GM23338 (cell line): ENCODE results near the gene XYLT1. TPM values are rescaled to one million over a fixed set of nuclear protein-coding genes. Genes with fewer than 3 reads are reported as not detected.
"Not testable (repeated sequence)": the region's sequence is repeated elsewhere in the genome, so short reads cannot be mapped to it uniquely, and the experiment has no call there.

Experiments
- ATAC-seq: fragments of 200-7000 bp; cut with Tn5 transposase; 3 replicates; pipeline ENCODE4 v1.9.1; 2020
- DNase-seq: peaks from one replicate; pipeline ENCODE4 v3.0.0-alpha.2; 2015; ENCODE audit warnings: low spot score
- H2AFZ ChIP-seq: fragments of 200-600 bp; sonication (generic); 2 replicates; pipeline ENCODE4 v1.8.0; 2016; ENCODE audit warnings: antibody characterized with exemption, mild to moderate bottlenecking, moderate library complexity
- H3F3A ChIP-seq: fragments of 200-600 bp; sonication (generic); replicated peaks from 2 replicates; pipeline ENCODE4 v1.8.0; 2017; ENCODE audit warnings: antibody characterized with exemption, mixed run types, low read depth
- H3K27ac ChIP-seq: fragments of 200-600 bp; sonication (generic); 2 replicates; pipeline ENCODE4 v1.6.1; 2016; ENCODE audit warnings: low read depth
- H3K27me3 ChIP-seq: fragments of 200-600 bp; sonication (generic); 2 replicates; pipeline ENCODE4 v1.8.0; 2016; ENCODE audit warnings: mild to moderate bottlenecking, mixed run types, moderate library complexity; ENCODE audit not compliant: insufficient read depth
- H3K36me3 ChIP-seq: fragments of 200-600 bp; sonication (generic); 2 replicates; pipeline ENCODE4 v1.8.0; 2016; ENCODE audit warnings: mild to moderate bottlenecking; ENCODE audit not compliant: insufficient read depth
- H3K4me1 ChIP-seq: fragments of 200-600 bp; sonication (generic); 2 replicates; pipeline ENCODE4 v1.8.0; 2016; ENCODE audit warnings: mild to moderate bottlenecking, moderate library complexity; ENCODE audit not compliant: insufficient read depth
- H3K4me2 ChIP-seq: fragments of 200-600 bp; sonication (generic); 2 replicates; pipeline ENCODE4 v1.7.1; 2017; ENCODE audit warnings: mixed run types
- H3K4me3 ChIP-seq: fragments of 200-600 bp; sonication (generic); 2 replicates; pipeline ENCODE4 v1.6.1; 2016; ENCODE audit warnings: mixed run types
- H3K79me2 ChIP-seq: fragments of 200-600 bp; sonication (generic); replicated peaks from 2 replicates; pipeline ENCODE4 v1.8.0; 2017; ENCODE audit warnings: mild to moderate bottlenecking; ENCODE audit not compliant: insufficient read depth
- H3K9me2 ChIP-seq: fragments of 200-600 bp; sonication (generic); 2 replicates; pipeline ENCODE4 v1.8.0; 2017; ENCODE audit not compliant: insufficient read depth
- H4K20me1 ChIP-seq: fragments of 200-600 bp; sonication (generic); replicated peaks from 2 replicates; pipeline ENCODE4 v1.8.0; 2017; ENCODE audit warnings: mild to moderate bottlenecking; ENCODE audit not compliant: insufficient read depth
- H3K27ac Mint-ChIP-seq: 2 replicates; pipeline ENCODE4 v1.8.0; 2020; ENCODE audit warnings: inconsistent platforms, mild to moderate bottlenecking, moderate library complexity, mixed read lengths
- H3K27me3 Mint-ChIP-seq: 3 replicates; pipeline ENCODE4 v1.8.0; 2022; ENCODE audit warnings: low read depth, mild to moderate bottlenecking, moderate library complexity, mixed read lengths, inconsistent platforms; ENCODE audit not compliant: insufficient read depth, poor library complexity
- H3K36me3 Mint-ChIP-seq: 3 replicates; pipeline ENCODE4 v1.8.0; 2021; ENCODE audit warnings: low read depth, mild to moderate bottlenecking, inconsistent platforms, moderate library complexity, mixed read lengths
- H3K4me1 Mint-ChIP-seq: 3 replicates; pipeline ENCODE4 v1.8.0; 2020; ENCODE audit warnings: mild to moderate bottlenecking, inconsistent platforms, mixed read lengths
- H3K4me3 Mint-ChIP-seq: 3 replicates; pipeline ENCODE4 v1.8.0; 2021; ENCODE audit warnings: moderate library complexity, mild to moderate bottlenecking, inconsistent platforms, mixed read lengths
- H3K9me3 Mint-ChIP-seq: 3 replicates; pipeline ENCODE4 v1.8.0; 2020; ENCODE audit warnings: moderate library complexity, mild to moderate bottlenecking, inconsistent platforms, mixed read lengths
- CREB1 ChIP-seq: fragments of 250-450 bp; sonication (Bioruptor Pico); IDR thresholded peaks from 2 replicates; pipeline ENCODE4 v1.5.0; 2020; ENCODE audit warnings: low read depth, mild to moderate bottlenecking, moderate library complexity
- CTCF ChIP-seq, 2 experiments: fragments of 200-600 bp in 1 of 2; sonication (generic) in 1 of 2; conservative IDR thresholded peaks; 2 replicates each; pipeline versions ENCODE4 v1.5.1 to v1.6.1; 2016 to 2017; ENCODE audit warnings: antibody characterized with exemption in 2 of 2, low read depth in 2 of 2, mild to moderate bottlenecking in 2 of 2, moderate library complexity in 1 of 2
- ETS1 ChIP-seq: IDR thresholded peaks from 2 replicates; pipeline ENCODE4 v1.6.1; 2016; ENCODE audit warnings: antibody characterized with exemption
- EZH2 ChIP-seq: fragments of 200-600 bp; sonication (generic); IDR thresholded peaks from one replicate; pipeline ENCODE4 v1.8.0; 2017; ENCODE audit warnings: antibody characterized with exemption, mild to moderate bottlenecking, low read depth; ENCODE audit not compliant: unreplicated experiment
- EZH2phosphoT487 ChIP-seq: fragments of 200-600 bp; sonication (generic); IDR thresholded peaks from one replicate; pipeline ENCODE4 v1.8.1; 2018; ENCODE audit warnings: antibody characterized with exemption; ENCODE audit not compliant: unreplicated experiment
- JUNB ChIP-seq: IDR thresholded peaks from one replicate; pipeline ENCODE4 v1.6.1; 2016; ENCODE audit warnings: antibody characterized with exemption; ENCODE audit not compliant: unreplicated experiment
- NANOG ChIP-seq: IDR thresholded peaks from 2 replicates; pipeline ENCODE4 v1.6.1; 2016; ENCODE audit warnings: antibody characterized with exemption, borderline replicate concordance
- POLR2AphosphoS5 ChIP-seq: IDR thresholded peaks from 2 replicates; pipeline ENCODE4 v1.6.1; 2016; ENCODE audit warnings: antibody characterized with exemption, low read depth
- STAT1 ChIP-seq: IDR thresholded peaks from one replicate; pipeline ENCODE4 v1.6.1; 2016; ENCODE audit warnings: antibody characterized with exemption; ENCODE audit not compliant: unreplicated experiment
- ZNF114 ChIP-seq: fragments of 250-450 bp; sonication (Bioruptor Pico); IDR thresholded peaks from 2 replicates; pipeline ENCODE4 v1.5.0; 2020; ENCODE audit warnings: mild to moderate bottlenecking, moderate library complexity
- ZNF331 ChIP-seq: fragments of 250-450 bp; sonication (Bioruptor Pico); IDR thresholded peaks from 2 replicates; pipeline ENCODE4 v1.5.0; 2020; ENCODE audit warnings: low read depth, mild to moderate bottlenecking, moderate library complexity
- ZNF462 ChIP-seq: fragments of 250-450 bp; sonication (Bioruptor Pico); IDR thresholded peaks from 2 replicates; pipeline ENCODE4 v1.5.0; 2020; ENCODE audit warnings: mild to moderate bottlenecking, moderate library complexity
- polyA plus RNA-seq: library from polyadenylated mRNA; unstranded; fragments of >200 nt; fragmentation: Nextera tagmentation; extraction: Ambion mirVana; gene quantifications from 2 replicates; pipeline ENCODE4 v1.2.1, GENCODE V29; 2016
- total RNA-seq: library from RNA; depleted of rRNA; stranded (reverse); fragments of >200 nt; shearing (Covaris generic); gene quantifications from 2 replicates; pipeline ENCODE4 v1.2.3, GENCODE V29; 2014

XYLT1 gene
- total and polyA plus RNA-seq, 2 experiments from 2014 or later = 3.5 to 24.7 TPM

GRCh38 chr16:17335406-17335805 is 135.4 kb downstream of the XYLT1 start:
- H3K27ac ChIP-seq, H3K27me3 Mint-ChIP-seq, H4K20me1 ChIP-seq, H3K36me3 ChIP-seq, H3K27ac Mint-ChIP-seq, H3K36me3 Mint-ChIP-seq, H3K4me3 ChIP-seq, H3K4me2 ChIP-seq, DNase-seq, H3K27me3 ChIP-seq, H2AFZ ChIP-seq, H3K79me2 ChIP-seq, H3K9me3 Mint-ChIP-seq, H3K4me3 Mint-ChIP-seq, ATAC-seq, H3K4me1 Mint-ChIP-seq, H3K4me1 ChIP-seq, H3K9me2 ChIP-seq, H3F3A ChIP-seq: not testable (repeated sequence)

- 0 out of 2 replicates have a peak, but pooled peaks cover 4% of the 10 kb centered on the region for H4K20me1 ChIP-seq
These were observed 136.7 kb downstream of the XYLT1 start for GRCh38 chr16:17334096-17334495.

More at GRCh38 chr16:17334096-17334495, 136.7 kb downstream of the XYLT1 start:
- H3K4me3 ChIP-seq = no peak overlapping the region
- no peaks in the 10 kb centered on the region for H3K27me3 ChIP-seq
- H3K79me2 ChIP-seq = 0 out of 2 replicates have a peak, but pooled peaks cover 6% of the 10 kb centered on the region
- no peaks in the 10 kb centered on the region for H3K36me3 ChIP-seq
- Mint-ChIP-seq H3K4me3 (no peak overlapping the region), H3K9me3 (no peaks in the 10 kb centered on the region; the same call in 2 of the 3 replicates), H3K27ac (no peak overlapping the region), H3K4me1 (peaks cover 5% of the 10 kb centered on the region), H3K27me3 (peaks cover 1% of the 10 kb centered on the region), H3K36me3 (no peaks in the 10 kb centered on the region)
- no peak overlapping the region for H3K27ac ChIP-seq
- TF ChIP-seq STAT1 = no peak
- no peak for TF ChIP-seq ETS1
- TF ChIP-seq EZH2phosphoT487 = no peak
- TF ChIP-seq ZNF462 (CRISPR knock-in tag) = no peak
- no peak for TF ChIP-seq CTCF (conservative IDR thresholded peaks at IDR 0.05; ENCODE audit: low read depth in 2 of 2)
- no peak for TF ChIP-seq ZNF331 (CRISPR knock-in tag)
- TF ChIP-seq ZNF114 (CRISPR knock-in tag) = no peak
- no peak for TF ChIP-seq POLR2AphosphoS5
- TF ChIP-seq JUNB = no peak
- no peak for TF ChIP-seq CREB1
- TF ChIP-seq NANOG = no peak
- no peak for TF ChIP-seq EZH2
- H3K4me1 ChIP-seq = no peaks in the 10 kb centered on the region
- no peak for ATAC-seq
- H3K4me2 ChIP-seq = no peak overlapping the region
- H3K9me2 ChIP-seq = no peaks in the 10 kb centered on the region
- H2AFZ ChIP-seq = no peak overlapping the region
- no peaks in the 10 kb centered on the region for H3F3A ChIP-seq
- no peak for DNase-seq
